Stimulated activated naive CD8-positive, alpha-beta T cell treated with anti-CD3 and anti-CD28 coated beads, Interleukin-15, Interleukin-2, amounts not matched to agents 100 ng/mL and 50 ng/mL, for 24 hours (primary cell): ENCODE results near the gene AGTPBP1.
"Not testable (repeated sequence)": the region's sequence is repeated elsewhere in the genome, so short reads cannot be mapped to it uniquely, and the experiment has no call there.

Experiments used
- H3K27ac Mint-ChIP-seq: one replicate; pipeline ENCODE4 v1.8.0; 2021; ENCODE audit warnings: mild to moderate bottlenecking, mixed read lengths
- H3K27me3 Mint-ChIP-seq: one replicate; pipeline ENCODE4 v1.8.0; 2021; ENCODE audit warnings: mixed read lengths
- H3K36me3 Mint-ChIP-seq: one replicate; pipeline ENCODE4 v1.8.0; 2021; ENCODE audit warnings: low read depth, mixed read lengths
- H3K4me1 Mint-ChIP-seq: one replicate; pipeline ENCODE4 v1.8.0; 2021; ENCODE audit warnings: low read depth, mixed read lengths
- H3K4me3 Mint-ChIP-seq: one replicate; pipeline ENCODE4 v1.8.0; 2021; ENCODE audit warnings: mild to moderate bottlenecking, mixed read lengths
- H3K9me3 Mint-ChIP-seq: one replicate; pipeline ENCODE4 v1.8.0; 2021; ENCODE audit warnings: mixed read lengths

AGTPBP1 gene, protein sequence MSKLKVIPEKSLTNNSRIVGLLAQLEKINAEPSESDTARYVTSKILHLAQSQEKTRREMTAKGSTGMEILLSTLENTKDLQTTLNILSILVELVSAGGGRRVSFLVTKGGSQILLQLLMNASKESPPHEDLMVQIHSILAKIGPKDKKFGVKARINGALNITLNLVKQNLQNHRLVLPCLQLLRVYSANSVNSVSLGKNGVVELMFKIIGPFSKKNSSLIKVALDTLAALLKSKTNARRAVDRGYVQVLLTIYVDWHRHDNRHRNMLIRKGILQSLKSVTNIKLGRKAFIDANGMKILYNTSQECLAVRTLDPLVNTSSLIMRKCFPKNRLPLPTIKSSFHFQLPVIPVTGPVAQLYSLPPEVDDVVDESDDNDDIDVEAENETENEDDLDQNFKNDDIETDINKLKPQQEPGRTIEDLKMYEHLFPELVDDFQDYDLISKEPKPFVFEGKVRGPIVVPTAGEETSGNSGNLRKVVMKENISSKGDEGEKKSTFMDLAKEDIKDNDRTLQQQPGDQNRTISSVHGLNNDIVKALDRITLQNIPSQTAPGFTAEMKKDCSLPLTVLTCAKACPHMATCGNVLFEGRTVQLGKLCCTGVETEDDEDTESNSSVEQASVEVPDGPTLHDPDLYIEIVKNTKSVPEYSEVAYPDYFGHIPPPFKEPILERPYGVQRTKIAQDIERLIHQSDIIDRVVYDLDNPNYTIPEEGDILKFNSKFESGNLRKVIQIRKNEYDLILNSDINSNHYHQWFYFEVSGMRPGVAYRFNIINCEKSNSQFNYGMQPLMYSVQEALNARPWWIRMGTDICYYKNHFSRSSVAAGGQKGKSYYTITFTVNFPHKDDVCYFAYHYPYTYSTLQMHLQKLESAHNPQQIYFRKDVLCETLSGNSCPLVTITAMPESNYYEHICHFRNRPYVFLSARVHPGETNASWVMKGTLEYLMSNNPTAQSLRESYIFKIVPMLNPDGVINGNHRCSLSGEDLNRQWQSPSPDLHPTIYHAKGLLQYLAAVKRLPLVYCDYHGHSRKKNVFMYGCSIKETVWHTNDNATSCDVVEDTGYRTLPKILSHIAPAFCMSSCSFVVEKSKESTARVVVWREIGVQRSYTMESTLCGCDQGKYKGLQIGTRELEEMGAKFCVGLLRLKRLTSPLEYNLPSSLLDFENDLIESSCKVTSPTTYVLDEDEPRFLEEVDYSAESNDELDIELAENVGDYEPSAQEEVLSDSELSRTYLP

DNA sequence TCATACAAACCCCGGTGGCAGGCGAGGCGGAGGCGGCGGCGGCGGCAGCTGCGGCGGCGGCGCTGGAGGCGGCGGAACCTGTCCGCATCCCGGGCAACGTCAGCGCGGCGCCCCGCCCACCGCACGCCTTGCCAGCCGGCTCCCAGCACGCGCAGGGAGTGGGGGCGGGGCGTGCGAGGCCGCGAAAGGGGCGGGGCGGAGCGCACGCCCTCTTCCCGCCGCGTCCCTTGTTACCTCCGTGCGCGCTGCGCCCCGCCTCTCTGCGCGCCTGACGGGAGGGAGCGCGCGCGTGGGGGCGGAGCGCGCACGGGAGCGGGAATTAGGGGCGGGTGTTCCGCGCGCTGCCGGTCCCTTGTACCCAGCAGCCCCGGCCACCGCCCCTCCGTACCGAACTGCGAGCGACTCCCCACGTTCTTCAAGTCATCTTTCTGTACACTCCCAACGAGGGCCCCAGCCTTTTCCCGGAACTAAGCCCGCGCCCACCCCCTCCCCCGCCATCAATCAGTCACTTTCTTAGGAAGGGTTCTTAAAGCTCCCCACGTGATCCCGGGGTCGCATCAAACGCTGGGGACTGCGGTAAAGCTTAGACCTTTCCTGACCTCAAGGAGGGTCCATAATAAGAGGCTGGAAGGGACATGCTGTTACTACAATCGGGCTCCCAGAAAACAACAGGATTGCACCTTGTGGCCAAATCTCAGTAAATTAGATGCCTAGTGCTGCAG is at the start of gene AGTPBP1:
TSS of gene AGTPBP1 (minus strand) at position 80 of the 722 bp plus-strand sequence. CDS start 29,421 bp downstream, outside the sequence.
- Mint-ChIP-seq H3K4me3 (peak within 1 kb of the TSS; percentile 96), H3K9me3 (no peaks in the 10 kb centered on the region), H3K27ac (peak within 1 kb of the TSS; percentile 96), H3K36me3 (no peaks in the 10 kb centered on the region), H3K27me3 (peaks cover 4% of the 10 kb centered on the region), H3K4me1 (peaks cover 43% of the 10 kb centered on the region)

DNA sequence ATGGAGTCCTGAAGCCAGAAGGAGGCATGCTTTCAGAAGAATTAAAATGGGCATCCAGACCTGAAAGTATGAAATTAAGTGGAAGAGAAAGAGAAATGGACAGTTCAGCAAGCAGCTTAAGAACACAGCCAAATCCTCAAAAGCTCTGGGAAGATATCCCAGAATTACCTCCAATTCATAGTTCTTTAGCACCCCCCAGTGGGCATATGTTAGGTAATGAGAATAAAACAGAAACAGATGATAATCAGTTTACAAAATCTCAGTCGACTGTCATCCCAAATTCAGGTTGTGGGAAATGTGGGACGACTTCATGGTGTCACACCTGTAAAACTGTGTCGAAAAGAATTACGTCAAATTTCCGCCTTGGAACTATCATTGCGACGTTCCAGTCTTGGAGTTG is 44.4 kb upstream of the AGTPBP1 start:
- not testable (repeated sequence) for H3K27ac Mint-ChIP-seq, H3K27me3 Mint-ChIP-seq, H3K9me3 Mint-ChIP-seq, H3K36me3 Mint-ChIP-seq, H3K4me3 Mint-ChIP-seq, H3K4me1 Mint-ChIP-seq

DNA sequence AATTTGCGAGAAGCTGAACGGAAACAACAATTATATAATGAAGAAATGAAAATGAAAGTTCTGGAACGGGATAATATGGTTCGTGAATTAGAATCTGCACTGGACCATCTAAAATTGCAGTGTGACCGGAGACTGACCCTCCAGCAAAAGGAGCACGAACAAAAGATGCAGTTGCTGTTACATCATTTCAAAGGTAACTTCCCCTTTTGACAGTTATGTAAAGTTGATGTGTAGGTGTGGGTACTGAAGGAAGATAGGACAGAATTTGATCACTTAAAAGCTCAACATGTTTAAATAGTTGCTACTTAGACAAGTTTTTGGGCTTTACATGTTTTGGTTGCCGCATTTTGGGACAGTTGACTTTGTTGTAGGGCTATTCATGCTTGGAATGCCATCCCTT is 32.1 kb upstream of the AGTPBP1 start:
- not testable (repeated sequence) for H3K27me3 Mint-ChIP-seq, H3K36me3 Mint-ChIP-seq, H3K4me1 Mint-ChIP-seq, H3K9me3 Mint-ChIP-seq, H3K27ac Mint-ChIP-seq, H3K4me3 Mint-ChIP-seq

DNA sequence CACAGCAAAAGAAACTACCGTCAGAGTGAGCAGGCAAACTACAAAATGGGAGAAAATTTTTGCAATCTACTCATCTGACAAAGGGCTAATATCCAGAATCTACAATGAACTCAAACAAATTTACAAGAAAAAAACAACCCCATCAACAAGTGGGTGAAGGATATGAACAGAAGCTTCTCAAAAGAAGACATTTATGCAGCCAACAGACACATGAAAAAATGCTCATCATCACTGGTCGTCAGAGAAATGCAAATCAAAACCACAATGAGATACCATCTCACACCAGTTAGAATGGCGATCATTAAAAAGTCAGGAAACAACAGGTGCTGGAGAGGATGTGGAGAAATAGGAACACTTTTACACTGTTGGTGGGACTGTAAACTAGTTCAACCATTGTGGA is 20.0 kb upstream of the AGTPBP1 start:
- H3K36me3 Mint-ChIP-seq, H3K4me1 Mint-ChIP-seq, H3K9me3 Mint-ChIP-seq, H3K27ac Mint-ChIP-seq, H3K4me3 Mint-ChIP-seq, H3K27me3 Mint-ChIP-seq: not testable (repeated sequence)

DNA sequence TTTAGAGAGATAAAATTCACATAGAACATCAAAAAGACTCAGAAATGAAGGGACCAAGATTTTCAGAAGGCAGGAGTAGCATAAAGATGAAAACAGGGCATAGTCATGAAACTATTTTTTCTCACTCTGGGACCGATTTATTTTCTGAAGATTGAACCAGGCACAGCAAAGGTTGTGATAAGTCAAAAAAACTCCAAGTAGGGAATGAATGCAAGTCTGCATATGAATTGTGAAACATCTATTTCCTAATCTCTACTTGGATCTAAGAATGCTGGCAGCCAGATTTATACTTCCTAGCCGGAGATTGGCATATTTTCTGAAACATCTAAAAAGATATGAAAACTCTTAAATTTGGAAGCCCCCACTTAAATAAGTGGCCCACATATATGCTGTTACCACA is 16.0 kb upstream of the AGTPBP1 start:
- H3K9me3 Mint-ChIP-seq, H3K4me1 Mint-ChIP-seq, H3K36me3 Mint-ChIP-seq, H3K27me3 Mint-ChIP-seq, H3K27ac Mint-ChIP-seq, H3K4me3 Mint-ChIP-seq: not testable (repeated sequence)

DNA sequence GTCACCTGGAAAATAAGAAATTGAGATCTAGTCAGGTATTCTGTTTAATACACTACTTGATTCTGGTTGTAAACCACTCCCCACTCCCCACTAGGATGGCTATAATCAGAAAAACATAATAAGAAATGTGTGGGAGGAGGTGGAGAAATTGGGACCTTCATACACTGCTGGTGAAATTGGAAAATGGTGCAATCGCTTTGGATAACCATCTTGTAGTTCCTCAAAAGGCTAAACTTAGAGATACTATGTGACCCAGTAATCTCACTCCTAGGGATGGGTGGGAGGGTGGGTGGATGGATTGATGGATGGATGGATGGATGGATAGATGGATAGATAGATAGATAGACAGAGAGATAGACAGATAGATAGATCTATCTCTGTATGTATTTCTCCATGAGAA is 14.5 kb upstream of the AGTPBP1 start:
- not testable (repeated sequence) for H3K27ac Mint-ChIP-seq, H3K27me3 Mint-ChIP-seq, H3K4me1 Mint-ChIP-seq, H3K9me3 Mint-ChIP-seq, H3K36me3 Mint-ChIP-seq, H3K4me3 Mint-ChIP-seq

DNA sequence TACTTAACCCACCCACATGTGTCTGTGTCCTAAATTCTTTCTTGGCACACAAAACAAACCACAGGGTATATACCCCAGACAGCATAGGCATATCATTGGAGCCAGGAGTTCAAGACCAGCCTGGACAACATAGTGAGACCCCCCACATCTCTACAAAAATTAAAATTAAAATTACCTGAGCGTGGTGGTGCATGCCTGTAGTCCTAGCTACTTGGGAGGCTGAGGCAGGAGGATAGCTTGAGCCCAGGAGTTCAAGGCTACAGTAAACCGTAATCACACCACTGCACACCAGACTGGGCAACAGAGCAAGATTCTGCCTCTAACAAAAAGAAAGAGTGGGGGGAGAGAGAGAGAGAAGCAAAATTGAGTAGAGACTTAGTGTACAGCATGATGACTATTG is 4.6 kb upstream of the AGTPBP1 start:
- peaks cover 4% of the 10 kb centered on the region for H3K27me3 Mint-ChIP-seq
- H3K27ac Mint-ChIP-seq: peak overlapping the region; percentile 0
- H3K4me1 Mint-ChIP-seq: peaks cover 13% of the 10 kb centered on the region
- no peaks in the 10 kb centered on the region for H3K9me3 Mint-ChIP-seq
- no peaks in the 10 kb centered on the region for H3K36me3 Mint-ChIP-seq
- no peak overlapping the region for H3K4me3 Mint-ChIP-seq

DNA sequence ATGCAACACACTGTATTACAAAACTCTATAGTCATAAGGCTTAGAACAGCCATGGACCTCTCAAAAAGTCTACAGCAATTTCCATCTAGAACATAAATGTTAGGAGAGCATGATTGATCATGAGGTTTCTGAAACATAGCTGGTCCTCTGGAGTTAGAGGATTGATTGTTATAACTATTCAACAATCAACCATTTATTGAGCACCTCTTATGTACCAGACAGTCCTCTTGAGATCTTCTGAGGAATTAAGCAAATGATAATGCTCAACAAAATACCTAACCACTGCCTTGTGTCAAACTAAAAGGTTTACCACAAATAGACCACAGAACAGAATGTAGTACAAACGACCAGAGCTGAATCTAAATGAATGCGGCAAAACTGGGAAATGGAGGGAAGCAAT is 3.4 kb upstream of the AGTPBP1 start:
- Mint-ChIP-seq H3K4me1 (peaks cover 20% of the 10 kb centered on the region), H3K4me3 (no peak overlapping the region), H3K36me3 (no peaks in the 10 kb centered on the region), H3K9me3 (no peaks in the 10 kb centered on the region), H3K27ac (no peak overlapping the region), H3K27me3 (peaks cover 4% of the 10 kb centered on the region)

DNA sequence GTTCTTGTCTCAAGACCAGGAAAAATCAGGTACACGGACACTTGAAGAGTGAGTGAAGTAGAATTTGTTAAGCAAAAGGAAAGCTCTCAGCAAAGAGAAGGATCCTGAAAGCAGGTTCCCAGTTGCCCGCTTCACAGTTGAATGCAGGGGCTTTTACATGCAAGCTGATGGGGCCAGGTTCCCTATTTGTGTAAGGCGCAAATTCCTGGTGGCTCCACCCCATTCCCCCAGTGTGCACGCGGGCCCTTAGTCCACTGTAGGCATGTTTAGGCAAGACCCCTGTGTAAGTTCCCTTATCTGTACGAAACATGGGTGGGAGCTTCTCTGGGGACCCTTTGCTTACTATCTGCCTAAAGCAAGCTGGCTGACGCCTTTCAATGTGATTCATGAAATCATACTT is 2.7 kb upstream of the AGTPBP1 start:
- Mint-ChIP-seq H3K27me3 (peaks cover 4% of the 10 kb centered on the region), H3K36me3 (no peaks in the 10 kb centered on the region), H3K27ac (no peak overlapping the region), H3K9me3 (no peaks in the 10 kb centered on the region), H3K4me3 (no peak overlapping the region), H3K4me1 (peaks cover 26% of the 10 kb centered on the region)

DNA sequence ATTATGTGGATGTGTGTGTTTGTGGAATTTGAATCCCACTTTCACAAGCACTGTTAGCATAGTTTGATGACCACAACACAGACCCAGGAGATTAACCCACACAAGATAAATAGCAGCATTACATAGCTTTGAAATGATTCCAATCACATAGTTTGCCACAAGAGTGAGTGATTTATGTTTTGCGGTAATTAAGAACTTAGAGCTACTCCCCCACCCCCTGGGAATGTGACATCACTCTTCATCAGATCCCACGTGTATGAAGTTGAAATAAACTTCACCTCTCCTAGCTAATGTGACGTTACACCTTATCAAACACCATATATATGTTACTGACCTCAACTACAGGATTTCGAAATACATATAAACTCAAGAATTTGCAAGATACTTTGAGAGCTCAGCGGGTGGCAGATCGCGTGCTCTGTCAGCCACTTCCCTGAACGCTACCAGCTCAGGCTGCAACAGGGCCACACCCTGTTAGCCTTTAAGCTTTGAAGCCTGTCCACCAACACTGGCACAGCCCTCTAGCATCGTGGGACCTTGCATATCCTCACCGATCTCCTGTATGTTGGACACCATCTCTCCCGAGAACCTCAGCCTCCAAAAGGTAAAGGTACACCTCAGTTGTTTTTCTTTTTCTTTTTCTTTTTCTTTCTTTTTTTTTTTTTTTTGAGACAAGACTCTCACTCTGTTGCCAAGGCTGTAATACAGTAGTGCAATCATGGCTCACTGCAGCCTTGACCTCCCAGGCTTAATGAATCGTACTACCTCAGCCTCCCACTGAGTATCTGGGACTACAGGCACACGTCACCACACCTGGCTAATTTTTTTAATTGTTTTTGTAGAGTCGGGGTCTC is 1.7 kb upstream of the AGTPBP1 start:
- Mint-ChIP-seq H3K4me3 (peak overlapping the region; percentile 49), H3K27me3 (peaks cover 4% of the 10 kb centered on the region), H3K4me1 (peaks cover 34% of the 10 kb centered on the region), H3K27ac (no peak overlapping the region), H3K9me3 (no peaks in the 10 kb centered on the region), H3K36me3 (no peaks in the 10 kb centered on the region)

DNA sequence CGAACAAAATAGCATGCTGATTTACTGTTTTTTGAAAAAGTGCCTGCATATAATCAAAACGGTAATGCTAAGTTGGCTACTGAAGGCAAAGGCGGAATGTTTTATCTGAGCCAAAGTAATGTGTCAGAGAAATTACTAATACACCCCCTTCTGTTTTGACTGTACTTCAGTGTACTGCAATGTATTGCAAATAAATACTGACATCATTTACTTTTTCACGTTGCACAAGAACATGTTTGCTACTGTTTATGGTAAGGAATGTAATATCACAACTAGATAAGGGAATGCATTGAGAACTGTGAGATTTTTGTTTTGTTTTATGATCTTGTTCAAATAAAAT is 813 bp upstream of the AGTPBP1 start:
- no peaks in the 10 kb centered on the region for H3K36me3 Mint-ChIP-seq
- peak overlapping the region; percentile 88 for H3K4me3 Mint-ChIP-seq
- no peaks in the 10 kb centered on the region for H3K9me3 Mint-ChIP-seq
- peak overlapping the region; percentile 90 for H3K27ac Mint-ChIP-seq
- H3K4me1 Mint-ChIP-seq: peaks cover 40% of the 10 kb centered on the region
- H3K27me3 Mint-ChIP-seq: peaks cover 4% of the 10 kb centered on the region

DNA sequence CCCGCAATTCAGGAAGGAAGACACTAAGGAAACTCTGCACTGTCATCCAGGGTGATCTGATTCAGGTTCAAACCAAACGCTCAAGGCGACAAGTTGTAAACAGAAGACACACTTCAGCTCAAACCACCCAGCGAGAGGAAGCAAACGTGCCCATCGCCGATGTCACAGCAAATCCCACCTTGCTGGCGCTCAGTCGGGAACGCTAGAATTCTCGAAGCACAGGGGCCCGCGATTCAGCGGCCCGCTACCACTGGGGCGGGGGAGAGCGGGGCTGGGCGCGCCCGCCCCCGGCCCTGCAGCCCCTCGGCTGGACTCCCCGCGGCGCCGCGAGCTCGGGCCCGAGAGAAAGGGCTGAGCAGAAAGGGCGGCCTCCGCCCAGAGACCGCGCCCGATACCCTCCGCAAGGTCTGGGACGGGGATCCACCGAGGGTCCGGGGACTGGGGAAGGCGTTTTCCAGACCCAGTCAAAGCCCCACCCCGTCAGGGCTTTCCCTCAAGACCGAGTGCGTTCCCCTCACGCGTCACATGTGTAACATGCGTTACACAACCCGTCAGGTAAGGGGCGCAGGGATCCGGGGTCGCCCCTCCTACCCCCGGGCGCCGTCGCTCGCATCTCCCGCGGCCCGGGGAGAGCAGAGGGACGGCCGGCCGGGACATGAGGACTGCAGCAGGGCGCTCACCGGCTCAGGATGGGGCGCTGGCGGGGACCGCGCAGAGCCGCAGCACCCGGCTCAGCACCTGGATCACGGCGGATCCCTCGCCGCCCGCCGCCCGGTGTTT is 469 bp downstream of the AGTPBP1 start:
- peak overlapping the region; percentile 96 for H3K27ac Mint-ChIP-seq
- H3K4me3 Mint-ChIP-seq: peak overlapping the region; percentile 96
- peaks cover 4% of the 10 kb centered on the region for H3K27me3 Mint-ChIP-seq
- H3K4me1 Mint-ChIP-seq: peaks cover 43% of the 10 kb centered on the region
- no peaks in the 10 kb centered on the region for H3K36me3 Mint-ChIP-seq
- no peaks in the 10 kb centered on the region for H3K9me3 Mint-ChIP-seq

DNA sequence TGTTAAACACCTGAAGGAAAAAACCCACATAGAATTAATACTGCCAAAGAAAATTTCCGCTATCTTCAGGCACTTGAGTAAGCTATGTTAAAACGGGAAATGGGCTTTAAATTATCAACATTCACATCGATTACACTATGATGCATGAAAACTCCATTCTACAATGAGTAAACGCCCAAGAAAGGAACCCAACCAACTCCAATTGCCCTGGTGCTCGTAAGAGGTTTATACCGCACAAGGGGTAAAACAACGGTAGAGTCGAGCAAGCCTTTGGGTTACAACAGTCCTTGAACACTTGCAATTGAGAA is 1.0 kb downstream of the AGTPBP1 start:
- peaks cover 4% of the 10 kb centered on the region for H3K27me3 Mint-ChIP-seq
- peak overlapping the region; percentile 96 for H3K27ac Mint-ChIP-seq
- no peaks in the 10 kb centered on the region for H3K36me3 Mint-ChIP-seq
- peaks cover 43% of the 10 kb centered on the region for H3K4me1 Mint-ChIP-seq
- H3K9me3 Mint-ChIP-seq: no peaks in the 10 kb centered on the region
- peak overlapping the region; percentile 96 for H3K4me3 Mint-ChIP-seq
